K562 (cell line): ENCODE data around the gene TIMM17A. TPM values are rescaled to one million over a fixed set of nuclear protein-coding genes. Genes with fewer than 3 reads are reported as not detected.

Source experiments
- BCOR ChIP-seq: fragments of 450-650 bp; IDR thresholded peaks from 2 replicates; pipeline ENCODE4 v1.6.1; 2016
- BRF1 ChIP-seq: IDR thresholded peaks from 3 replicates; pipeline ENCODE4 v1.6.1; 2011; ENCODE audit warnings: borderline replicate concordance, mild to moderate bottlenecking; ENCODE audit not compliant: insufficient read length; ENCODE audit errors: extremely low read depth
- CTBP1 ChIP-seq: fragments of 450-650 bp; IDR thresholded peaks from 2 replicates; pipeline ENCODE4 v1.6.1; 2016; ENCODE audit warnings: borderline replicate concordance
- IRF1 ChIP-seq: sonication (generic); formaldehyde crosslinking; IDR thresholded peaks from 2 replicates; pipeline ENCODE4 v1.8.0; 2022; ENCODE audit warnings: missing genetic modification reagents, mild to moderate bottlenecking, borderline replicate concordance
- KHSRP ChIP-seq: fragments of 450-650 bp; IDR thresholded peaks from 2 replicates; pipeline ENCODE4 v1.6.1; 2017
- L3MBTL2 ChIP-seq: fragments of 450-650 bp; IDR thresholded peaks from 2 replicates; pipeline ENCODE4 v1.6.1; 2016; ENCODE audit warnings: mild to moderate bottlenecking, moderate library complexity
- NR1H2 ChIP-seq: sonication (generic); formaldehyde crosslinking; IDR thresholded peaks from 2 replicates; pipeline ENCODE4 v1.4.0; 2020; ENCODE audit warnings: mild to moderate bottlenecking, missing genetic modification reagents
- PYGO2 ChIP-seq: fragments of 450-650 bp; IDR thresholded peaks from 2 replicates; pipeline ENCODE4 v1.6.1; 2016; ENCODE audit warnings: mild to moderate bottlenecking, missing genetic modification characterization, moderate library complexity, missing compliant biosample characterization
- RBM22 ChIP-seq: fragments of 200-400 bp; formaldehyde crosslinking; IDR thresholded peaks from 2 replicates; pipeline ENCODE4 v1.6.1; 2018; ENCODE audit warnings: low read length, low read depth; ENCODE audit not compliant: poor library complexity, severe bottlenecking
- TCF3 ChIP-seq: sonication (generic); formaldehyde crosslinking; IDR thresholded peaks from 2 replicates; pipeline ENCODE4 v1.4.0; 2020; ENCODE audit warnings: mild to moderate bottlenecking, missing genetic modification reagents
- ZBTB9 ChIP-seq: fragments of 450-650 bp; formaldehyde crosslinking; IDR thresholded peaks from 2 replicates; pipeline ENCODE4 v1.4.0; 2020; ENCODE audit warnings: mild to moderate bottlenecking, moderate library complexity
- ZNF586 ChIP-seq: fragments of 450-650 bp; formaldehyde crosslinking; conservative IDR thresholded peaks from 2 replicates; pipeline ENCODE4 v1.4.0; 2020; ENCODE audit warnings: mild to moderate bottlenecking, moderate library complexity
- ZNF589 ChIP-seq: fragments of 200-800 bp; sonication (Bioruptor generic); IDR thresholded peaks from 2 replicates; pipeline ENCODE4 v1.6.1; 2016; ENCODE audit warnings: low read depth, missing genetic modification characterization, missing compliant biosample characterization
- polyA plus RNA-seq, 8 experiments: library from polyadenylated mRNA; depleted of rRNA in 4 of 8; stranded (reverse) in 5 of 8; unstranded in 3 of 8; fragments of >200 nt; fragmentation: Nextera tagmentation in 2 of 8; fragmentation: Illumina TruSeq in 1 of 8; extraction: Ambion mirVana in 2 of 8; extraction: Trizol in 1 of 8; gene quantifications; 2 replicates each; pipeline versions ENCODE4 v1.2.1 to v1.2.3, GENCODE V29; 2011 to 2014; ENCODE audit warnings: inconsistent platforms in 1 of 8, missing spikeins in 1 of 8
- total RNA-seq, 7 experiments: library from RNA; depleted of rRNA in 6 of 7; stranded (reverse); fragments of >200 nt in 6 of 7; fragmentation: Illumina TruSeq in 2 of 7; extraction: Trizol in 2 of 7; gene quantifications; 2 replicates each; pipeline versions ENCODE4 v1.2.1 to v1.2.3, GENCODE V29; 2011 to 2021; ENCODE audit warnings: low replicate concordance in 1 of 7
- TF ChIP-seq, protein P1 (sequence below), 3 experiments: fragments of 200-800 bp in 1 of 3; sonication (Bioruptor generic) in 1 of 3; sonication (generic) in 1 of 3; formaldehyde crosslinking in 1 of 3; IDR thresholded peaks; 2 replicates each; pipeline versions ENCODE4 v1.6.1 to v1.8.0; 2016 to 2022; ENCODE audit warnings: mild to moderate bottlenecking in 2 of 3, missing compliant biosample characterization in 2 of 3, missing genetic modification characterization in 2 of 3, missing genetic modification reagents in 1 of 3
- TF ChIP-seq, protein P2 (sequence below): sonication (generic); formaldehyde crosslinking; IDR thresholded peaks from 2 replicates; pipeline ENCODE4 v1.5.0; 2020; ENCODE audit warnings: missing genetic modification reagents
- TF ChIP-seq, protein P3 (sequence below): fragments of 450-650 bp; formaldehyde crosslinking; IDR thresholded peaks from 2 replicates; pipeline ENCODE4 v1.4.0; 2022; ENCODE audit warnings: missing genetic modification characterization

The TIMM17A gene
- total and polyA plus RNA-seq, 9 of the 15 experiments (the other 6 are each of a cell fraction or from before 2014, with no cell fraction given): 116 to 744 (median 180) TPM

DNA sequence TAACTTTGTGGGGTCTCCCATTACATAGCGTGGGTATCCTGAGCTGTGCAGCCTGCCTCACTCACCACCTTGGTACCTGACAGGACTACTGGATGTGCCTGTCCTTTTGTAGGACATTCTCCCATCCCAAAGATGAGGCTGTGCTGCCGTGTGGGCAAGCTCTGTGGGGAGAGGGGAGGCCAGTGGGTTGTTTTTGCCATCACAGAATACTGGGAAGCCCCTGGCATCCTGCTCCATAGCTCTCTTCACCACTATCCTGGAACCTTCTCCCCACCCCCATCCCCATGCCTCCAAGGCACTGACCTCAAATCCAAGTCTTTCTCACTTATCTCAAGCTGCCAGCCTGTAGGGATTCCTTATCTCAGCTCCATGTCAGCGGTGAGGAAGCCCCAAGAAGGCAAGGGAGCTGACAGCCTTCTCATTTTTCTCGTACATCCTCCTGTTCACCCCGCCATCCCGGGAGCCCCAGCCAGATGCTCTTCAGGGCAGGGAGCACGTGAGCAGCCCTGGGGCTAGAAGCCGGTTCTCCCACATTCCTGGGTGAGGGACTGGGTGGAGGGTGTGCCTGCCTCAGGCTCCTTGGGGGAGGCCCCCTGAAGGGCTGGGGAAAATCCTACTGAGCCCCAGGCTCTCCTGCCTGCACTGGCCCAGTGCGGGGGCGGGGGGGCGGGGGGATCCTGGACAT lies 52.6 kb downstream of the TIMM17A start (continued):
- TF ChIP-seq, protein P1, sequence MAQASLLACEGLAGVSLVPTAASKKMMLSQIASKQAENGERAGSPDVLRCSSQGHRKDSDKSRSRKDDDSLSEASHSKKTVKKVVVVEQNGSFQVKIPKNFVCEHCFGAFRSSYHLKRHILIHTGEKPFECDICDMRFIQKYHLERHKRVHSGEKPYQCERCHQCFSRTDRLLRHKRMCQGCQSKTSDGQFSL (CRISPR knock-in tag; IDR thresholded peaks at IDR 0.05): no peak
- TF ChIP-seq, protein P1 (tag; IDR thresholded peaks at IDR 0.05): no peak
- TF ChIP-seq BRF1 (no peak), BCOR (peak; percentile 72; the same call in 1 of the 2 replicates), ZBTB9 (CRISPR knock-in tag) (0 out of 2 replicates have a peak, but pooled peaks have one; percentile 49), ZNF586 (no peak), NR1H2 (CRISPR knock-in tag) (no peak), TCF3 (peak; percentile 95), RBM22 (no peak), CTBP1 (peak; percentile 98), PYGO2 (tag) (peak; percentile 67; the same call in 1 of the 2 replicates), ZNF589 (CRISPR knock-in tag) (peak; percentile 95), L3MBTL2 (peak; percentile 48), KHSRP (no peak), IRF1 (CRISPR knock-in tag) (no peak)
- TF ChIP-seq, protein P2, sequence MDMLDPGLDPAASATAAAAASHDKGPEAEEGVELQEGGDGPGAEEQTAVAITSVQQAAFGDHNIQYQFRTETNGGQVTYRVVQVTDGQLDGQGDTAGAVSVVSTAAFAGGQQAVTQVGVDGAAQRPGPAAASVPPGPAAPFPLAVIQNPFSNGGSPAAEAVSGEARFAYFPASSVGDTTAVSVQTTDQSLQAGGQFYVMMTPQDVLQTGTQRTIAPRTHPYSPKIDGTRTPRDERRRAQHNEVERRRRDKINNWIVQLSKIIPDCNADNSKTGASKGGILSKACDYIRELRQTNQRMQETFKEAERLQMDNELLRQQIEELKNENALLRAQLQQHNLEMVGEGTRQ (CRISPR knock-in tag): peak; percentile 72
- TF ChIP-seq, protein P3, sequence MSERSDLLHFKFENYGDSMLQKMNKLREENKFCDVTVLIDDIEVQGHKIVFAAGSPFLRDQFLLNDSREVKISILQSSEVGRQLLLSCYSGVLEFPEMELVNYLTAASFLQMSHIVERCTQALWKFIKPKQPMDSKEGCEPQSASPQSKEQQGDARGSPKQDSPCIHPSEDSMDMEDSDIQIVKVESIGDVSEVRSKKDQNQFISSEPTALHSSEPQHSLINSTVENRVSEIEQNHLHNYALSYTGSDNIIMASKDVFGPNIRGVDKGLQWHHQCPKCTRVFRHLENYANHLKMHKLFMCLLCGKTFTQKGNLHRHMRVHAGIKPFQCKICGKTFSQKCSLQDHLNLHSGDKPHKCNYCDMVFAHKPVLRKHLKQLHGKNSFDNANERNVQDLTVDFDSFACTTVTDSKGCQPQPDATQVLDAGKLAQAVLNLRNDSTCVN (CRISPR knock-in tag): no peak
